K562 (cell line): ENCODE measurements around the gene ETV2. TPM values are rescaled to one million over a fixed set of nuclear protein-coding genes. Genes with fewer than 3 reads are reported as not detected.

ENCODE experiments used
- BCL6 ChIP-seq: fragments of 250-450 bp; sonication (Bioruptor Pico); IDR thresholded peaks from 2 replicates; pipeline ENCODE4 v1.4.0; 2020
- CEBPG ChIP-seq, 3 experiments: fragments of 200-800 bp in 1 of 3; sonication (Bioruptor generic) in 1 of 3; sonication (generic) in 1 of 3; formaldehyde crosslinking in 1 of 3; IDR thresholded peaks in 2 of 3; conservative IDR thresholded peaks in 1 of 3; 2 replicates each; pipeline versions ENCODE4 v1.6.1 to v1.8.0; 2016 to 2022; ENCODE audit warnings: missing compliant biosample characterization in 2 of 3, missing genetic modification characterization in 2 of 3, mild to moderate bottlenecking in 1 of 3, missing genetic modification reagents in 1 of 3
- FOXP1 ChIP-seq: sonication (generic); formaldehyde crosslinking; IDR thresholded peaks from 2 replicates; pipeline ENCODE4 v1.8.0; 2022; ENCODE audit warnings: mild to moderate bottlenecking, missing genetic modification reagents
- KDM2B ChIP-seq: fragments of 250-450 bp; sonication (Bioruptor Pico); IDR thresholded peaks from 2 replicates; pipeline ENCODE4 v1.8.0; 2021; ENCODE audit warnings: mild to moderate bottlenecking, moderate library complexity
- MIER1 ChIP-seq: fragments of 450-650 bp; IDR thresholded peaks from 2 replicates; pipeline ENCODE4 v1.6.1; 2016; ENCODE audit warnings: antibody characterized with exemption, mild to moderate bottlenecking, low read depth
- POLR2H ChIP-seq: IDR thresholded peaks from 2 replicates; pipeline ENCODE4 v1.6.1; 2016; ENCODE audit warnings: missing genetic modification characterization, low read depth, mild to moderate bottlenecking, control low read depth, missing compliant biosample characterization, moderate library complexity
- PTTG1 ChIP-seq: fragments of 450-650 bp; IDR thresholded peaks from 2 replicates; pipeline ENCODE4 v1.6.1; 2016; ENCODE audit warnings: low read depth, mild to moderate bottlenecking, missing genetic modification characterization, missing compliant biosample characterization
- SIN3A ChIP-seq, 2 experiments: fragments of 150-350 bp in 1 of 2; IDR thresholded peaks; 2 replicates each; pipeline ENCODE4 v1.6.1; 2011 to 2016; ENCODE audit warnings: borderline replicate concordance in 2 of 2, low read depth in 2 of 2, low read length in 2 of 2, mild to moderate bottlenecking in 2 of 2, moderate library complexity in 2 of 2; ENCODE audit not compliant: control insufficient read depth in 1 of 2
- STAT5A ChIP-seq: IDR thresholded peaks from 2 replicates; pipeline ENCODE4 v1.6.1; 2012; ENCODE audit warnings: low read length, inconsistent platforms, borderline replicate concordance
- TAL1 ChIP-seq: fragments of 450-650 bp; IDR thresholded peaks from 2 replicates; pipeline ENCODE4 v1.6.1; 2016; ENCODE audit warnings: mild to moderate bottlenecking
- ZKSCAN1 ChIP-seq: fragments of 150-350 bp; IDR thresholded peaks from 2 replicates; pipeline ENCODE4 v1.6.1; 2016; ENCODE audit warnings: low read depth, low read length
- ZNF644 ChIP-seq: fragments of 200-800 bp; sonication (Bioruptor generic); IDR thresholded peaks from 2 replicates; pipeline ENCODE4 v1.6.1; 2016; ENCODE audit warnings: low read depth, missing genetic modification characterization, missing compliant biosample characterization
- ZSCAN29 ChIP-seq: fragments of 450-650 bp; IDR thresholded peaks from 2 replicates; pipeline ENCODE4 v1.6.1; 2017
- polyA plus RNA-seq, 8 experiments: library from polyadenylated mRNA; depleted of rRNA in 4 of 8; stranded (reverse) in 5 of 8; unstranded in 3 of 8; fragments of >200 nt; fragmentation: Nextera tagmentation in 2 of 8; fragmentation: Illumina TruSeq in 1 of 8; extraction: Ambion mirVana in 2 of 8; extraction: Trizol in 1 of 8; gene quantifications; 2 replicates each; pipeline versions ENCODE4 v1.2.1 to v1.2.3, GENCODE V29; 2011 to 2014; ENCODE audit warnings: inconsistent platforms in 1 of 8, missing spikeins in 1 of 8
- total RNA-seq, 7 experiments: library from RNA; depleted of rRNA in 6 of 7; stranded (reverse); fragments of >200 nt in 6 of 7; fragmentation: Illumina TruSeq in 2 of 7; extraction: Trizol in 2 of 7; gene quantifications; 2 replicates each; pipeline versions ENCODE4 v1.2.1 to v1.2.3, GENCODE V29; 2011 to 2021; ENCODE audit warnings: low replicate concordance in 1 of 7
- TF ChIP-seq, protein P1 (sequence below): sonication (generic); formaldehyde crosslinking; IDR thresholded peaks from 2 replicates; pipeline ENCODE4 v1.8.1; 2023; ENCODE audit warnings: mild to moderate bottlenecking, missing genetic modification reagents
- TF ChIP-seq, protein P2 (sequence below): conservative IDR thresholded peaks from 2 replicates; pipeline ENCODE4 v1.6.1; 2011; ENCODE audit warnings: low read depth, mild to moderate bottlenecking, low read length; ENCODE audit not compliant: control insufficient read depth
- TF ChIP-seq, protein P3 (sequence below): fragments of 450-650 bp; formaldehyde crosslinking; IDR thresholded peaks from 2 replicates; pipeline ENCODE4 v1.4.0; 2022; ENCODE audit warnings: missing genetic modification characterization
- TF ChIP-seq, protein P4 (sequence below): fragments of 450-650 bp; IDR thresholded peaks from 2 replicates; pipeline ENCODE4 v1.6.1; 2018; ENCODE audit warnings: mild to moderate bottlenecking, low read depth; ENCODE audit not compliant: partially characterized antibody
- TF ChIP-seq, protein P5 (sequence below): IDR thresholded peaks from 3 replicates; pipeline ENCODE4 v1.6.1; 2011; ENCODE audit warnings: borderline replicate concordance, mild to moderate bottlenecking, moderate library complexity; ENCODE audit not compliant: insufficient read length; ENCODE audit errors: extremely low read depth

Gene ETV2
- total and polyA plus RNA-seq, 9 of the 15 experiments (the other 6 are each of a cell fraction or from before 2014, with no cell fraction given), result 0.11 to 3.7 (median 0.55) TPM

DNA sequence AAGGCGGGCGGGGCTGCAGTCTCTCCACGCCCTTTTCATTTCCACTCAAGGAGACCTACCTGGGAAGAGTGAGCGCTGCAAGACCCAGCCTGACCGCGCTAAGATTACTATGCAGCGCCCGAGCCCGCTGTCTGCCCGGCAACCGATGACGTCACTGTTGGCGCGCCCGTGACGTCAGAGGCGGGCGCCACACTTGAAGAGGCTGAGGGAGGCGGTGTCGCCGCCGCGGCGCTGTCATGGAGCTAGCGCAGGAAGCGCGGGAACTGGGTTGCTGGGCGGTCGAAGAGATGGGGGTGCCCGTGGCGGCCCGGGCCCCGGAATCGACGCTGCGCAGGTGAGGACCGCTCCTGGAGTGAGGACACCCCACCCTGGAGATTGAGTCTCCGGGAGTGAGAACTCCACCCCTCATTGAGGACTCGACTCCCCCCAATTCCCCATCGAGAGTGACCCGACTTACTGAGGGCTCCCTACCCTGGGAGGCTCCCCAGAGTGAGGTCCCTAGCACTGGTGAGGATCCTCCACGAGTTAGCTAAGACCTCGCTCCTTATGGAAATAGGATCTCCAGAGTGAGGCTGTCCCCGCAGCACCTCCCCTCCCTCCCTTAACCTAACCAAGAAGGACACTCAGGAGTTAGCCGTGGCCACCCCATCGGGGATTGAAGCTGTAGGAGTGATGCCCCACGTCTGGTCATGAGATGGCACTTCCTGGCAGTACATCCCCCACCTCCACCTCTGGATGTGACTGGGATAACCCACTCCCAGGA lies 28.8 kb upstream of the ETV2 start, which contains the start of gene HAUS5 (continued):
- TF ChIP-seq, protein P1, sequence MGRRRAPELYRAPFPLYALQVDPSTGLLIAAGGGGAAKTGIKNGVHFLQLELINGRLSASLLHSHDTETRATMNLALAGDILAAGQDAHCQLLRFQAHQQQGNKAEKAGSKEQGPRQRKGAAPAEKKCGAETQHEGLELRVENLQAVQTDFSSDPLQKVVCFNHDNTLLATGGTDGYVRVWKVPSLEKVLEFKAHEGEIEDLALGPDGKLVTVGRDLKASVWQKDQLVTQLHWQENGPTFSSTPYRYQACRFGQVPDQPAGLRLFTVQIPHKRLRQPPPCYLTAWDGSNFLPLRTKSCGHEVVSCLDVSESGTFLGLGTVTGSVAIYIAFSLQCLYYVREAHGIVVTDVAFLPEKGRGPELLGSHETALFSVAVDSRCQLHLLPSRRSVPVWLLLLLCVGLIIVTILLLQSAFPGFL (CRISPR knock-in tag), result no peak
- TF ChIP-seq, protein P2, sequence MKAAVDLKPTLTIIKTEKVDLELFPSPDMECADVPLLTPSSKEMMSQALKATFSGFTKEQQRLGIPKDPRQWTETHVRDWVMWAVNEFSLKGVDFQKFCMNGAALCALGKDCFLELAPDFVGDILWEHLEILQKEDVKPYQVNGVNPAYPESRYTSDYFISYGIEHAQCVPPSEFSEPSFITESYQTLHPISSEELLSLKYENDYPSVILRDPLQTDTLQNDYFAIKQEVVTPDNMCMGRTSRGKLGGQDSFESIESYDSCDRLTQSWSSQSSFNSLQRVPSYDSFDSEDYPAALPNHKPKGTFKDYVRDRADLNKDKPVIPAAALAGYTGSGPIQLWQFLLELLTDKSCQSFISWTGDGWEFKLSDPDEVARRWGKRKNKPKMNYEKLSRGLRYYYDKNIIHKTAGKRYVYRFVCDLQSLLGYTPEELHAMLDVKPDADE, result 0 out of 2 replicates have a peak, but pooled peaks have one; percentile 34
- TF ChIP-seq ZKSCAN1, result peak; percentile 75; the same call in 1 of the 2 replicates
- TF ChIP-seq PTTG1 (tag), result no peak
- TF ChIP-seq, protein P3, sequence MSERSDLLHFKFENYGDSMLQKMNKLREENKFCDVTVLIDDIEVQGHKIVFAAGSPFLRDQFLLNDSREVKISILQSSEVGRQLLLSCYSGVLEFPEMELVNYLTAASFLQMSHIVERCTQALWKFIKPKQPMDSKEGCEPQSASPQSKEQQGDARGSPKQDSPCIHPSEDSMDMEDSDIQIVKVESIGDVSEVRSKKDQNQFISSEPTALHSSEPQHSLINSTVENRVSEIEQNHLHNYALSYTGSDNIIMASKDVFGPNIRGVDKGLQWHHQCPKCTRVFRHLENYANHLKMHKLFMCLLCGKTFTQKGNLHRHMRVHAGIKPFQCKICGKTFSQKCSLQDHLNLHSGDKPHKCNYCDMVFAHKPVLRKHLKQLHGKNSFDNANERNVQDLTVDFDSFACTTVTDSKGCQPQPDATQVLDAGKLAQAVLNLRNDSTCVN (CRISPR knock-in tag), result no peak
- TF ChIP-seq CEBPG (CRISPR knock-in tag; IDR thresholded peaks at IDR 0.05), result peak; percentile 32; the same call in 1 of the 2 replicates
- no peak for TF ChIP-seq CEBPG (tag; conservative IDR thresholded peaks at IDR 0.05 in 1 of 2, IDR thresholded peaks at IDR 0.05 in 1 of 2)
- TF ChIP-seq SIN3A (IDR thresholded peaks at IDR 0.05; ENCODE audit: borderline replicate concordance in 2 of 2, control insufficient read depth in 1 of 2, low read depth in 2 of 2, low read length in 2 of 2), result peak; percentile 76 to 89; a peak in 2 of 4 replicates
- no peak for TF ChIP-seq ZNF644 (tag)
- TF ChIP-seq, protein P4, sequence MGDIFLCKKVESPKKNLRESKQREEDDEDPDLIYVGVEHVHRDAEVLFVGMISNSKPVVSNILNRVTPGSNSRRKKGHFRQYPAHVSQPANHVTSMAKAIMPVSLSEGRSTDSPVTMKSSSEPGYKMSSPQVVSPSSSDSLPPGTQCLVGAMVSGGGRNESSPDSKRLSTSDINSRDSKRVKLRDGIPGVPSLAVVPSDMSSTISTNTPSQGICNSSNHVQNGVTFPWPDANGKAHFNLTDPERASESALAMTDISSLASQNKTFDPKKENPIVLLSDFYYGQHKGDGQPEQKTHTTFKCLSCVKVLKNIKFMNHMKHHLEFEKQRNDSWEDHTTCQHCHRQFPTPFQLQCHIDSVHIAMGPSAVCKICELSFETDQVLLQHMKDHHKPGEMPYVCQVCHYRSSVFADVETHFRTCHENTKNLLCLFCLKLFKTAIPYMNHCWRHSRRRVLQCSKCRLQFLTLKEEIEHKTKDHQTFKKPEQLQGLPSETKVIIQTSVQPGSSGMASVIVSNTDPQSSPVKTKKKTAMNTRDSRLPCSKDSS, result no peak
- TF ChIP-seq, protein P5, sequence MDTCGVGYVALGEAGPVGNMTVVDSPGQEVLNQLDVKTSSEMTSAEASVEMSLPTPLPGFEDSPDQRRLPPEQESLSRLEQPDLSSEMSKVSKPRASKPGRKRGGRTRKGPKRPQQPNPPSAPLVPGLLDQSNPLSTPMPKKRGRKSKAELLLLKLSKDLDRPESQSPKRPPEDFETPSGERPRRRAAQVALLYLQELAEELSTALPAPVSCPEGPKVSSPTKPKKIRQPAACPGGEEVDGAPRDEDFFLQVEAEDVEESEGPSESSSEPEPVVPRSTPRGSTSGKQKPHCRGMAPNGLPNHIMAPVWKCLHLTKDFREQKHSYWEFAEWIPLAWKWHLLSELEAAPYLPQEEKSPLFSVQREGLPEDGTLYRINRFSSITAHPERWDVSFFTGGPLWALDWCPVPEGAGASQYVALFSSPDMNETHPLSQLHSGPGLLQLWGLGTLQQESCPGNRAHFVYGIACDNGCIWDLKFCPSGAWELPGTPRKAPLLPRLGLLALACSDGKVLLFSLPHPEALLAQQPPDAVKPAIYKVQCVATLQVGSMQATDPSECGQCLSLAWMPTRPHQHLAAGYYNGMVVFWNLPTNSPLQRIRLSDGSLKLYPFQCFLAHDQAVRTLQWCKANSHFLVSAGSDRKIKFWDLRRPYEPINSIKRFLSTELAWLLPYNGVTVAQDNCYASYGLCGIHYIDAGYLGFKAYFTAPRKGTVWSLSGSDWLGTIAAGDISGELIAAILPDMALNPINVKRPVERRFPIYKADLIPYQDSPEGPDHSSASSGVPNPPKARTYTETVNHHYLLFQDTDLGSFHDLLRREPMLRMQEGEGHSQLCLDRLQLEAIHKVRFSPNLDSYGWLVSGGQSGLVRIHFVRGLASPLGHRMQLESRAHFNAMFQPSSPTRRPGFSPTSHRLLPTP, result no peak
- TF ChIP-seq POLR2H (tag), result no peak
- no peak for TF ChIP-seq STAT5A
- TF ChIP-seq TAL1, result no peak
- no peak; the same call in 1 of the 2 replicates for TF ChIP-seq FOXP1 (CRISPR knock-in tag)
- 0 out of 2 replicates have a peak, but pooled peaks have one; percentile 42 for TF ChIP-seq BCL6 (CRISPR knock-in tag)
- no peak for TF ChIP-seq ZSCAN29
- TF ChIP-seq MIER1, result no peak
- peak; percentile 88 for TF ChIP-seq KDM2B (CRISPR knock-in tag)
